Upper lobe of left lung (tissue), 4 donors: ENCODE data around the gene TLK1.

ENCODE experiments used
- CTCF ChIP-seq, 6 experiments: fragments of 450-650 bp in 4 of 6; fragments of 200-600 bp in 2 of 6; sonication (generic) in 2 of 6; IDR thresholded peaks; one replicate each; pipeline ENCODE4 v1.5.1; 2016 to 2019; ENCODE audit warnings: antibody characterized with exemption in 6 of 6
- EP300 ChIP-seq, 4 donors: sonication (generic); formaldehyde crosslinking; IDR thresholded peaks; one replicate each; pipeline ENCODE4 v1.5.1; 2017; ENCODE audit warnings: antibody characterized with exemption in 4 of 4, control low read depth in 2 of 4
- POLR2A ChIP-seq, 4 donors: fragments of 450-650 bp; IDR thresholded peaks; one replicate each; pipeline ENCODE4 v1.5.1; 2016 to 2017; ENCODE audit warnings: antibody characterized with exemption in 4 of 4, mild to moderate bottlenecking in 2 of 4
- POLR2AphosphoS5 ChIP-seq, 2 donors: sonication (generic); formaldehyde crosslinking; IDR thresholded peaks; one replicate each; pipeline ENCODE4 v1.5.1; 2017; ENCODE audit warnings: antibody characterized with exemption in 2 of 2

- TF ChIP-seq CTCF (IDR thresholded peaks at IDR 0.05) = no peak
- no peak for TF ChIP-seq POLR2A (IDR thresholded peaks at IDR 0.05)
- TF ChIP-seq EP300 (IDR thresholded peaks at IDR 0.05) = no peak
- no peak for TF ChIP-seq POLR2AphosphoS5 (IDR thresholded peaks at IDR 0.05)
These were observed 52.9 kb downstream of the TLK1 start for GRCh38 chr2:171107803-171108202.
